ENCODE measurements around the gene NKAPL.

- no peak for TF ChIP-seq EZH2 (IDR thresholded peaks at IDR 0.05; ENCODE audit: borderline replicate concordance, control insufficient read depth, low read depth, low read length)
- no peak for TF ChIP-seq RBBP5 (conservative IDR thresholded peaks at IDR 0.05)
- TF ChIP-seq CTCF (IDR thresholded peaks at IDR 0.05 in 2 of 3, conservative IDR thresholded peaks at IDR 0.05 in 1 of 3; ENCODE audit: control insufficient read depth in 2 of 3, extremely low read depth in 1 of 3, insufficient read depth in 1 of 3, low read depth in 3 of 3, low read length in 3 of 3) = no peak
- no peak for TF ChIP-seq NFXL1 (IDR thresholded peaks at IDR 0.05; ENCODE audit: borderline replicate concordance)
- TF ChIP-seq SPI1 (IDR thresholded peaks at IDR 0.05; ENCODE audit: borderline replicate concordance, insufficient read depth, low read depth, low read length) = no peak
- no peak for TF ChIP-seq KAT2A (conservative IDR thresholded peaks at IDR 0.05; ENCODE audit: control insufficient read depth, low read depth, low read length)
- no peak for TF ChIP-seq NFYB (IDR thresholded peaks at IDR 0.05; ENCODE audit: insufficient read depth, low read depth, low read length)
- TF ChIP-seq RCOR1 (conservative IDR thresholded peaks at IDR 0.05; ENCODE audit: low read depth, low read length) = no peak
- no peak for TF ChIP-seq ZNF384 (IDR thresholded peaks at IDR 0.05; ENCODE audit: borderline replicate concordance, low read depth, low read length)
Measured at GRCh38 chr6:28281288-28282064, 22.4 kb downstream of the NKAPL start, which contains the start of gene PGBD1.
